ENCODE measurements around the gene ELMO1. TPM values are rescaled to one million over a fixed set of nuclear protein-coding genes. Genes with fewer than 3 reads are reported as not detected.

ELMO1 gene
- total RNA-seq, 1 donor from 2014 or later: 53.8 TPM

- DNase-seq: no peak
- H3K36me3 ChIP-seq: no peaks in the 10 kb centered on the region
- no peak overlapping the region for H3K27ac ChIP-seq
- no peak for ATAC-seq
- no peaks in the 10 kb centered on the region for H3K27me3 ChIP-seq
- peaks cover 10% of the 10 kb centered on the region for H3K4me1 ChIP-seq
- no peak overlapping the region for H3K4me3 ChIP-seq
- no peaks in the 10 kb centered on the region for H3K9me3 ChIP-seq
- intact Hi-C loops (cut with DNase I): no loop called here
- no peak for TF ChIP-seq CTCF (IDR thresholded peaks at IDR 0.05)
Measured at GRCh38 chr7:37234334-37234733, 214.3 kb downstream of the ELMO1 start.

- H3K4me1 ChIP-seq: peaks cover 10% of the 10 kb centered on the region
- no peak for DNase-seq
- no peaks in the 10 kb centered on the region for H3K27me3 ChIP-seq
- H3K4me3 ChIP-seq: no peak overlapping the region
- no peak for ATAC-seq
- H3K36me3 ChIP-seq: no peaks in the 10 kb centered on the region
- no peak for TF ChIP-seq CTCF (IDR thresholded peaks at IDR 0.05)
- no peaks in the 10 kb centered on the region for H3K9me3 ChIP-seq
- intact Hi-C loops (cut with DNase I): no loop called here
- no peak overlapping the region for H3K27ac ChIP-seq
Measured at GRCh38 chr7:37231613-37232012, 217.1 kb downstream of the ELMO1 start.

DNA sequence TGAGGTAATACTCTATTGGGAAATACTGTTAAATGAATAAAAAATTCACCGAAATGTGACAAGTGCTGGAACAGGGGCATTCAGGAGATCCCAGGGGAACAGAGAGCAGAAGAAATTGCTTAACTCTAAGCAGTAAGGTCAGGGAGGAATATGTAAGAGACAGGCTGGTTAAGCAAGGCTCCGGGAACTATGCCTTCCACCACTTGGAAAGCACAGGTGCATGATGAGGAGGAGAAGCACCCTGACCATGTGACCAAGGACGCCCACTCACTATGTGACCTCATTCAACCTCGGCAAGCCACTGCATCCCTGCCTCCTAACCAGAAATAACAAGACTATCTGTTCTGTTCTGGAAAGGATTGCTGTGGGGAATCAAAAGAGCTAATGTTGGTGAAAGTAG is 218.4 kb downstream of the ELMO1 start:
- H3K36me3 ChIP-seq: no peaks in the 10 kb centered on the region
- intact Hi-C loops (cut with DNase I): no loop called here
- H3K27ac ChIP-seq: no peak overlapping the region
- H3K4me1 ChIP-seq: peaks cover 10% of the 10 kb centered on the region
- H3K9me3 ChIP-seq: no peaks in the 10 kb centered on the region
- TF ChIP-seq CTCF (IDR thresholded peaks at IDR 0.05): no peak
- ATAC-seq: peak; percentile 60
- H3K27me3 ChIP-seq: no peaks in the 10 kb centered on the region
- DNase-seq: no peak
- H3K4me3 ChIP-seq: no peak overlapping the region

- no peak for ATAC-seq
- Histone ChIP-seq H3K4me3 (no peak overlapping the region), H3K4me1 (peaks cover 10% of the 10 kb centered on the region), H3K27ac (no peak overlapping the region), H3K36me3 (peaks cover 6% of the 10 kb centered on the region), H3K9me3 (no peaks in the 10 kb centered on the region), H3K27me3 (no peaks in the 10 kb centered on the region)
- intact Hi-C loops (cut with DNase I): no loop called here
- no peak for DNase-seq
- TF ChIP-seq CTCF (IDR thresholded peaks at IDR 0.05): no peak
Measured at GRCh38 chr7:37229381-37229780, 219.3 kb downstream of the ELMO1 start.

GRCh38 chr7:37225285-37225969 is 223.2 kb downstream of the ELMO1 start:
- Histone ChIP-seq H3K4me1 (peaks cover 10% of the 10 kb centered on the region), H3K27me3 (no peaks in the 10 kb centered on the region), H3K36me3 (peaks cover 33% of the 10 kb centered on the region), H3K4me3 (no peak overlapping the region), H3K9me3 (no peaks in the 10 kb centered on the region), H3K27ac (no peak overlapping the region)
- no peak for TF ChIP-seq CTCF (IDR thresholded peaks at IDR 0.05)
- intact Hi-C loops (cut with DNase I): no loop called here
- DNase-seq (no peak), ATAC-seq (no peak)

- DNase-seq (no peak), ATAC-seq (no peak)
- Histone ChIP-seq H3K4me3 (no peak overlapping the region), H3K9me3 (no peaks in the 10 kb centered on the region), H3K36me3 (peaks cover 34% of the 10 kb centered on the region), H3K4me1 (peaks cover 3% of the 10 kb centered on the region), H3K27me3 (no peaks in the 10 kb centered on the region), H3K27ac (no peak overlapping the region)
- TF ChIP-seq CTCF (IDR thresholded peaks at IDR 0.05): no peak
- intact Hi-C loops (cut with DNase I): no loop called here
Measured at GRCh38 chr7:37224746-37225145, 223.9 kb downstream of the ELMO1 start.
